HG03060 (cell line): ENCODE measurements around the gene PPARD.

Source experiments
- ATAC-seq: cut with Tn5 transposase; IDR thresholded peaks from one replicate; pipeline ENCODE4 v1.9.1; 2021; ENCODE audit warnings: low read depth, moderate number of reproducible peaks; ENCODE audit not compliant: unreplicated experiment

The PPARD gene

DNA sequence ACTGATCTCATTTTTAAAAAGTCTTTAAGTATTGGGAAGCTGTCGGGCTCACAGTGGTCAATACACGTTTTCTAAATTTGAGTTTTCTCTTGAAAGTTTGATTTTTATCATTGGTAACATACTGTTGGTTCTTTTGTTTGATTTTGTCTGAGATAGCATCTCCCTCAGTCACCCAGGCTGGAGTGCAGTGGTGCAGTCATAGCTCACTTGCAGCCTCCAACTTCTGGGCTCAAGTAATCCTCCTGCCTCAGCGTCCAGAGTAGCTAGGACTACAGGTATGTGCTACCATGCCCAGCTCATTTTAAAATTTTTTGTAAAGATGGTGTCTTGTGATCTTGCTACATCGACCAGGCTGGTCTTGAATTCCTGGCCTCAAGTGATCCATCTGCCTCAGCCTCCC is 9.1 kb downstream of the PPARD start:
- no peak for ATAC-seq

DNA sequence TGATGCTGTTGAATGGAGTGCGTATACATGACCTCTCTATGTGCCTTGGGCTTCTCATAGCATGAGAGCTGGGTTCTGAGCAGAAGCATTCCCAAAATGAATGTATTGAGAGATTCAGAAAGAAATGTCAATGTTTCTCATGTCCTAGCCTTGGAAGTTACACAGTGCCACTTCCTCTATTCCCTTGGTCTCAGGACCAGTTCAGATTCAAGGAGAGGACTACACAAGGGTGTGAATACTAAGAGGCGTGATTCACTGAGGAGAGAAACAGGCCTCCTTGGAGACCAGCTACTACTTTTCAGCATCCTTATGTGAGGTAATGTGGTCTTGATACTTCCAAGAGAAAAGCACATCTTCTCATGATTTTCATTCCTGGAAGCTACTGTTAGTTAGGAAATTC is 10.4 kb downstream of the PPARD start:
- no peak for ATAC-seq

DNA sequence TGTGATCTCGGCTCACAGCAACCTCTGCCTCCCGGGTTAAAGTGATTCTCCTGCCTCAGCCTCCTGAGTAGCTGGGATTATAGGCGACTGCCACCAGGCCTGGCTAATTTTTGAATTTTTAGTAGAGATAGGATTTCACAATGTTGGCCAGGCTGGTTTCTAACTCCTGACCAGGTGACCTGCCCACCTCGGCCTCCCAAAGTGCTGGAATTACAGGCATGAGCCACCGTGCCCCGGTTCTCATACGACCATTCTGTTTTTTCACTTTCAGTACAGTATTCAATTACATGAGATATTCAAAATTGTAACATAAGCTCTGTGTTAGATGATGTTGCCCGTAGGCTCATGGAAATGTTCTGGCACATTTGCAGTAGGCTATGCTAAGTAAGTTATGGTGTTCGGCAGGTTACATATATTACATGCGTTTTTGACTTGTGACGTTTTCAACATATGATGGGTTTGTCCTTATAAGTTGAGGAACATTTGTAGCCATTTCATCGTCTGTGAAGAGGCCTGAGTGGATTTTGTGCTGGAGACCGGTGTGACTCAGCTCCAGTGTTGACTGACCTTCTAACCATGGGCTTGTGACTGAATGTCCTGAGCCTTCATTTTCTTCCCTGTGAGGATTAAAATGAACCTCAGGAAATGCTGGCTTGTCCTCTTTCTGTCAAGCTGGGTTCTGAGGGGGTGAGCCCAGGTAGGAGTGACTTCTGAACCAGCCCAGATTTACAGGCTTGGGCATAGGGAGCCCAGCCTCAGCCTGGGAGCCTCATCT is 12.2 kb downstream of the PPARD start:
- ATAC-seq: no peak

DNA sequence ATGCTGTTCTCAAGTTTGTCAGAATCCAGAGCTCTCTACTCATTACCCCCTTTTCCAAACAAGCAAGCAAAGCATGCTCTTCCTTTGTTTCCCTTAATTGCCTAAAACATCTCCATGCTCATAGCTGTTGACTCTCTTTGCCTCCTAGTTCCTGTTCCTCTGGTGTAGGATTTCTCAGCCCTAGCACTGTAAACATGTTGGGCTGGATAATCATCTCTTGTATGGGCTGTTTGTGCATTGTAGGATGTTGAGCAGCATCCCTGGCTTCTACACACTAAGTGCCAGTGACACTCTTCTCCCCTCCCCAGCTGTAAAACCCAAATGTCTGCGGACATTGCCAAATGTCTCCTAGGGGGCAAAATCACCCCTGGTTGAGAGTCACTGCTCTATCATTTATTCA is 14.0 kb downstream of the PPARD start:
- no peak for ATAC-seq

DNA sequence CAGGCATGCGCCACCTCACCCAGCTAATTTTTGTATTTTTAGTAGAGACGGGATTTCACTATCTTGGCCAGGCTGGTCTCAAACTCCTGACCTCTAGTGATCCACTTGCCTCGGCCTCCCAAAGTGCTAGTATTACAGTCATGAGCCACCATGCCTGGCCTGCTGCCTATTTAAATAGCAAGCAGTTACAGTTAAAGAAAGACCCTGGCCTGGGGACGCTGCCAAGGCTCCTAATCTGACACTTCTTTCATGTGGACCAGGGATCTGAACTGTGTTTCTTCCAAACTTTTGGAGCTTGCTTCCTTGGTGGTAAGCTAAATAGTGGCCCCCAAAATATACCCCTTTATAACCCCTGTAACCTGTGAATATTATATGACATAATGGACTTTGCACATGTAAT is 15.3 kb downstream of the PPARD start:
- no peak for ATAC-seq

DNA sequence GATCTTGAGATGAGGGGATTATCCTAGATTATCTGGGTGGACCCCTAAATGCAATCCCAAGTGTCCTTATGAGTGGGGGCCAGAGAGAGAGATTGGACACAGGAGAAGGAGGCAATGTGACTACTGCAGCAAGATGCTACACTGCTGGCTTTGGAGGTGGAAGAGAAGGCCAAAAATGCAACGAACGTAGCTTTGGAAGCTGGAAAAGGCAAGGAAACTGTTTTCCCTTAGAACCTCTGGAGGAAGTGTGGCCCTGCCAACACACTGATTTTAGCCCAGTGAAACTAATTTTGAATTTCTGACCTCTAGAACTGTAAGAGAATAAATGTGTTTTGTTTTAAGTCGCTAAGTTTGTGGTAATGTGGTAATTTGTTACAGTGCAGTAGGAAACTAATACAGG is 15.7 kb downstream of the PPARD start:
- no peak for ATAC-seq

DNA sequence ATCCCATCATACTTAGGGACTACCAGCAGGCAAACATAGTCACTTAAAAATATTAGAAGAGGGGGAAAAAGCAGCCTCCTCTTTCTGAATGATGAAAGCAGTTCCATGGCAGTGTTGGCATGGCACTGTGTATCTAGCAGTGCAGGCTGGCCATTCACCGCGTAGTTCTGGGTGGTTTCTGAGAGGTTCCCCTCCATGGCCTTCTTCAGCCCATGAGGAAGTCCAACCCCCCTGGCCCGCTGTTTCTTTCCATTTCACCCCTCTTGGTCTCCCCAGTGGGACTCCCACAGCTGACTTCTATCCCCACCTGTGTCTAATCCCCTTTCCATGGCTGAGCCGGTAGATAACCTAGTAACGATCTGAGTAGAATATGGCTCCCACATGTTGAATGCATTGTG is 17.0 kb downstream of the PPARD start:
- no peak for ATAC-seq

DNA sequence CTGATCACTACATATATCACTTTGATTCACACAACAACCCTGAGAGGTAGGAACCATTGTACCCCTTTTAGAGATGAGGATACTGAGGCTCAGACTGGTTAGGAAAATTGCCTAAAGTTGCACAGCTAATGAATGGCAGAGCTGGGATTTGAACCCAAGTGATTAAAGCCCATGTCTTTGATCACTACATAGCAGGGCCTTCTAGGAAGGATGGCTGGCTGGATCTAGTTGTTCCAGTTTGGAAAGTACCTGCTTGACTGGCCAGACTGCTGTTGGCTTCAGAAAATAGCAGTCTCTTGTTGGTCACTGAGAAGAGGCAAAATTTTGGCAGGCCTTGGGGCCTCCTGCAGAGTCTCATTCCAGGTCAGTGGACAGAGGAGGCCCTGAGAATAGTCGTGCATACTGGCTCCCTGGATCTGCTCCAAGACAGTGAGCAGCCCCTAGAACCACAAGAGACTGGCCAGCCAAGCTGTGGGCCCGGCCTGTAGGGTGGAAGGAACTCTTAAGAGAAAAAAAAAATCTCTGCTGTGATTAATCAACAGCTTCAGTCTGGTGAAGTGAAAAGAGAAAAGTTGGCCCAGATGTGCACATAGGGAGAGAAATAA is 17.5 kb downstream of the PPARD start:
- ATAC-seq: no peak

DNA sequence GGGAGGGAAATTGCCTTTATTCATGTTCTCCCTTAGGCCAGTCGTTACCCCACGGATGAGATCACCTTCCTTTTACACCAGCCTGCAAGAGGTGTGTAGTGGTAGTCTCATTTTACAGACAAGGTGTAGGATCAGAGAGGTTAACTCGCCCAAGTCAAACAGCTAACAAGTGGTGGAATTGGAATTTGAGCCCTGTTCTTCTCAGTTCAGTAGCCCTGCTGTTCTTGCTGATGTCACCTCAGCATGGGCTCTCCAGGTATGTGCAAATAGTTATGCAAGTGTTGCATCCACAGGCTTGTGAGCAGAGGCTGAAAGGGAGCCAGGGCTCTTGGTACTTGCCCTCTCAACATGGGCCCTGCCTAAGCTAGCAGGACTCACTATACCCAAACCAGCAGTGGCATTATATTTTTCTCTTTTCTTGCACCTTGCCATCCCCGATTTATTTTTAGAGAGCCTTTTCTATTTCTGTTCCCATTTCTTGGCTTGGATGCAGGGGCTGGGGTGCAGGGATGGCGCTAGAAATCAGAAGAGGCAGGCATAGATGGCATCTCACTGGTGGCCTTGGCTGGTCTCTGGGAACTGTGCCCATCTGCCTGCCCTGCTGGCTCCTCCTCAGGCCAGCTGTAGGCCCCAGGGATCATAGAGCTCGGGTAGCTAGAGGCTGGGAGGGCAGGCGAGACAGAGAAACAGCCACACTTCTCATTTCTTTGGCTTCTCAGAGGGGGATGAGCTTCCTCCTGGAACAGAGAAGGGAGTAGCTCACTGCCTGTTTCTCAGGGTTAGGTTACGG is 18.2 kb downstream of the PPARD start:
- no peak for ATAC-seq

DNA sequence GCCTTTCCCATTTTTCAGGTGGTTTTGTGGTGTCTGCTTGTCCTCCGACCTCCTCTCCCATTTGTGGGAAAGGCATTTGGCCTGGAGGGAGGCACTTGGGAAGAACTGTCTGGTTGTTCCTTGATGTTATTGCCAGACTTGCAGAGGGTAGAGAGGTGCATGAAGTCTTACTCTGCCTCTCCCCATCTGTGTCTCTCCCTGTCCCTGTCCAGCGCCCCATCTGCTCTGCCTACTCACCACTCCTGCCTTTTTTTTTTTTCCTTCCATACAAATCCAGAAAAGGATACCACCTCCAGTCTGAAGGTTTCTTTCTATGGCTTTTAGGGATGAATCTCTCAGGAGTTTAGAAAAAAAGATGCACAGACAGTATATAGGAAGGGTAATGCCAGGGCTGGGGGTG is 19.8 kb downstream of the PPARD start:
- no peak for ATAC-seq

DNA sequence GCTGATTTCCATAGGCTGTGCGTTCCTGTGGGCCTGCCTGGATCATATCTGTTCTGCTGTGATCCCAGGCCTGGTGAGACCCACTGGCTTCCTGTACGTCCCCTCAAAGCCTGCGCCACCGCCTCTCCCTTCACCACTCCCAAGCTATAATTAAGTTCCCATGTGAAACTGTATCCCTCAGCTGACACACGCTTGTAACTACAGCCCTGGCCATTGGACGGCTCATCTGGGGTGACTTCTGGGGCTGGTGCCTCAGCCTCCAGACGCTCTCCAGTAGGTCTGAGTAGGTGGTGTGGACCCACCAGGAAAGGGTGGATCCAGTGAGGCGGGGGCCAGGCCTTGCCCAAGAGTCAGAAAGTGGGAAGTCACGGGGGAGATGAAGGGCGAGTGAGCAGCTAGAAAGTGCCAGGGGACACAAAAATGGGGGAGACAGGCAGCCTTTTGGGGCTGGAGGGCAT is 21.0 kb downstream of the PPARD start:
- no peak for ATAC-seq

DNA sequence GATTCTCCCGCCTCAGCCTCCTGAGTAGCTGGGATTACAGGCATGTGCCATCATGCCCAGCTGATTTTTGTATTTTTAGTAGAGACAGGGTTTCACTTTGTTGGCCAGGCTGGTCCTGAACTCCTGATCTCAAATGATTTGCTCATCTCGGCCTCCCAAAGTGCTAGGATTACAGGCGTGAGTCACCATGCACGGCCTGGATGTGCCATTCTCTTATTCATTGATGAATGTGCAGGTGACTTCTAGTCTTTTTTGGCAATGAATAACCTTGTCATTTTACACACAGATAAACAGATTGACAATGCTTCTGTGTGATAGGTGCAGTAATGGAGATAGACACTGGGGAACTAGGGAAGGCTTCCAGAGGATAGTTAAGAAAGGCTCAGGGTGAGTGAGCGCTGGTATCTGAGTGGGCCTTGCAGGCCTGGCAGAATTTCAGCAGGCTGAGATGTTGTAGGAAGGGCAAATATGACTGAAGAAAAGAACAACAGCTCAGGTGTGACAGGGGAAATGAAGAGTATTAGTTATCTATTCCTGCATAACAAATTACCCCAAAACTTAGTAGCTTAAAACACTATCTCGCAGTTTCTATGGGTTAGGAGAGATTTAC is 23.3 kb downstream of the PPARD start:
- ATAC-seq: no peak

DNA sequence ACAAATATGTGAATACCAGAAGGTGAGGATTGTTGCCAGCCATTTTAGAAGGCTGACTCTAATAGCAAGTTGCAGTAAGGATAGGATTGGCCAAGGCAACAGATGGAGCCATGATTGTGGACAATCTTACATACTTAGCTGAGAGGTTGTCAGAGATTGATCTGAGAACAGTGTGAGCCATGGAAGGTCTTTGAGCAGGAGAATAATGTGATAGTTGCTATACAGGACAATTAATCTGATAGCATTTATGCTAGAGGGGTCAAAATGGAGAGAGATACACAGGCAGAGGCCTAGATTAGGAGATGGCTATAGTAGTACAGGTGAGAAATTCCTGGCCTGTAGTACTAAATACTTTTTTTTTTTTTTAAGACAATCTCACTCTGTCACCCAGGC is 23.8 kb downstream of the PPARD start:
- ATAC-seq: no peak

DNA sequence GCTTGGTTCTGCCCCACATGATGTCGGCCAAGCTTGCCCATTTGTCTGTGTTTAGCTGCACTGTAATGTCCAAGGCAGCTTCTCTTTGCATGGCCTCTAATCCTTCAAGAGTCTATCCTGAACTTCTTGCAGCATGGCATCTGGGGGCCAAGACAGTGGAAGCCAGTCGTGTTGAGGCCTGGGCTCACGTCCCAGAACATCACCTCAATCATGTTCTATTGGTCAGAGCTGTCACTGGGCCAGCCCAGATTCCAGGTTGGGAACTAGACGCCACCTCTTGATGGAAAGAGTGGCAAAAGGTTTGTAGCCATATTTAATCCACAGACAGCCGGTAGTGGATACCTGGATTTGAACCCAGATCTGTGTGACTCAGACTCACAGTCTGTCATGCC is 25.3 kb downstream of the PPARD start:
- ATAC-seq: no peak

DNA sequence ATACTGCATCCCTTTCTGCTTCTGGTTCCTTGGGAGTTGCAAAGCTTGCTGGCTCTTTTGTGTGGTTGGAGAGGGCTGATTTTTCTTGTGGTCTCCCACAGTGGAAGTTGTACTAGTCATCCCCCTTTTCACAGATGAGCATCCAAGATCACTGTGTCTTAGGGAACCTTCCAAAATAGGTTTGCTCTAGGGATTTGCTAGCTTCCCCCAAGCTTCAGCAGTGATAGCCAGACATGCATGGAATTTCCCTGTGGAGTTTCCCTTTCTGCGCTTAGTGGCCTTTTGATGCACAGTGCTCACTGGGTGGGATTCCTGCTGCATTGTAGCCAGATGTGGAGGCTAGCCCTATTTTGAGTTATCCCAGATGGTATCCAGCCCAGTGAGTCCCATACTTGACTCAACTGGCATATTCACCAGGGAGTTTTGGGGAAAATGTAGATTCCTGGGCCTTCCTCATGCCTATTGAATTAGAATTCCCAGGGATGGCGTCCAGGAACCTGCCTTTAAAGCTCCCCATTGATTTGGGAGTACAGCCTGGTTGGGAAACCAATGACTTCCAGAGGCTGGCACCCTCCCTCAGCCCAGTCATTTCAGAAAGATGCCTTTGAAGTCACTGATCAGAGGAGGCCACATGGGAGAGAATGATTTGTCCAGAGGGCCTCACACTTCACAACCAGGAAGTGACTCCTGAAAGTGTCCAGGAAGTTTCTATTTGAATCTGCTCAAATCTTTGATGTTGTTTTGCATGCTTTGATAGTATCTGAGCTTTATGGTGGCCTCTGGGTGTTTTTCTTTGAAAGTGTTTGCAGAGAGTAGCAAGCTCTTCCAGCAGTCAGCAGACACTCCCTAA is 25.9 kb downstream of the PPARD start:
- ATAC-seq: no peak

DNA sequence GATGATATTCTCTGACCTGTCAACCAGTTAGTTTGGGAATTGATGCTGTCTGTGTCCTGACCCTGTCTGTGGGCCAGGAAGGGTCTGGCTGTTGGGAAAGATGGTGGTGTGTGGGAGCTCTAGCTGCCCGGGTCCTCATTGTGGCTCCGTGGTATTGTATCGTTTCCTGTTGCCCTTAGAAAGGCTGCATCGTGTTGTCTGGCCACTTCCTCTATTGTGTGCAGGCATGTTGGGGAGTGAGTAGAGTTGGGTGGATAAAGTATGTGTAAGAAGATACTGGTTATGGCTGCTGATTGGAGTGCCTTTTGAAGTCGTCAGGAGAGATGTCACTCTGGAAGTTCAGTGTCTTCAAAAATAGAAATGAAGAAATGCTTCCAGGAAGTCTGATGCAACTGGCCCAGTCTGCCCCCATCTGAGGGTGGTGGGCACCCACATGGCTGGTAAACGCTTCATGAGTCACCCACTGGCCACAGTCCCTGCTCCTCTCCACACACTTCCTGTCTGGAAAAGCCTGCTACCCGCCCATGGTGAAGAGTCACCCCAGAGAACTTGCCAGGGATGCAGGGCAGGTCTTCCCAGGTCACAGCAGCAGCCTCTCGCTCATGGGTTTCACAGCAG is 27.9 kb downstream of the PPARD start:
- ATAC-seq: no peak

DNA sequence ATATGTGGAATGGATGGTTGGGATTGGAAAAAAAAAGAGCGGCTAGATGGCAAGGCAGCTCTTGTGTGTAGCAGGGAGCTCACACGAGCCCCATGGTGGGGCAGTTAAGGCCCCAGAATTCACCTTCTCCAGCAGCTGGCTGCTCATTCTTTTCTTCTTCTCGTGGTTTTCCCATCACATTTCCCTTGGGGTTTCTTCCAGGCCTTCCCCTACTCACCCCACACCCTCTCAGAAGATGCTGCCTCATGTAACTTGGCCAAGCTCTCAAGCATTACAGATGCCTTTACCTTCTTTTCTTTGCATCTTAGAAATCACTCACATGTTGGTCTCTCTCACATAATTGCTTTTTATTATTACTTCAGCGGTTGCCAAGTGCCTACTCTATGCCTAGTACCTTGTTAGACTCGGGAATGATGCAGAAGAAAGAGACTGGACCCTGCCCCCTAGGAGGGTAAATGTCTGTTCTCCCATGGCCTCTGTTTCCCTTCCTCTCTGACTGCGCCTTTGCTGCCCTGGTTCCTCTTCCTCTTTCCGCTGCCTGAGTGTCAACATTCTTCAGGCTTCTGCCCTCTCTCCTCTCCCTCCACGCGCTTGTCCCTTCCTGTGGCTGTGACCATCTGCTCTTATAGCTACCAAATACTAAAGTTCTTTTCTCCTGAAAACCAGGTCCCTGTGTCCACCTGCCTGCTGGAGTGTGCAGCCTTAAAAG is 28.6 kb downstream of the PPARD start:
- ATAC-seq: no peak

DNA sequence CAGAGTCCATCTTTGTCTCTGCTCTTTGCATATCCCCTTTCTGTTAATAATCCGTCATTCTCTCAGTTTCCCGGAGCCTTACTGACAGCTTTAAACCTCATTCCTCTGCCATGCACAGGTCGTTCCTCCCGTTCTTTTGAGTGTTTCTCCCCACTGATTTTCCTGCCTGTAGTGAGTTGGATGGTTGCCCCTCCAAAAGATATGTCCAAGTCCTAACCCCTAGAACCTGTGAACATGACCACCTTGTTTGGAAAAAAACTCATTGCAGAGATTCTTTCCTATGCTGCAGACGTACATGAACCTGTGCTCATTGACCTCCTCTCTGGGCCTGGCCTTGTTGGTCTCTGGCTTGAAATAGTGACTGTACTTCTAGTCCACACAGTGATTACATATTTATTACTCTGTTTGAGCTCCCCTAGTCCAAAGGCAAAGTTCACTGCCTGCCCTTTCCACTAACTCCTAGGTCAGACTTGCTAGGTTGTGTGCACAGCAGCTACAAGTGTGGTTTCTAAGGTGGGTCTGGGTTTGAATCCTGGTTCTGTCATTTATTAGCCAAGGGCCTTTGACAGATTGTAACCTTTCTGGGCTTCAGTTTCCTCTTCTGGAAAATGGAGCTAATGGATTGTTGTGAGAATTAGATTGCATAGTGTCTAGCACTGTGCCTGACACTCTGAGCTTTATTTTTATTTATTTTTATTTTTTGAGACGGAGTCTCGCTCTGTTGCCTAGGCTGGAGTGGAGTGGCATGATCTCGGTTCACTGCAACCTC is 29.3 kb downstream of the PPARD start:
- no peak for ATAC-seq

DNA sequence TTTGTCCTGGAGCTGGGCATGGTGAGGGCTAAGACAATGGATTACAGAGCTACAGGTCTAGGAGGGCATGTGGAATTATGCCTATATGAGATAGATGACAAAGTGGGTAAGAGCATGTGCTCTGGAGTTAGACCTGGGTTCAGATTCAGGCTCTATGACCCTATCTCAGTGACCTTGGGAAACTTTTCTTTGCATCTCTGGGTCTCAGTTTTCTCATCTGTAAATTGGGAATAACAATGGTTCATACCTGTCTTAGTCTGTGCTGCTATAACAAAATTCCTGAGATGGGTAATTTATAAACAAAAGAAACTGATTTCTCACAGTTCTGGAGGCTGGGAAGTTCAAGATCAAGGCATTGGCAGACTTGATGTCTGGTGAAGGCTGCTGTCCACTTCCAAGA is 30.3 kb downstream of the PPARD start:
- ATAC-seq: no peak
